Loucy (cell line): Measurements from ENCODE around the gene SPOCK2.

Experiments
- EZH2phosphoT487 ChIP-seq: fragments of 200-600 bp; IDR thresholded peaks from 2 replicates; pipeline ENCODE4 v1.6.1; 2018; ENCODE audit warnings: antibody characterized with exemption, mild to moderate bottlenecking, moderate library complexity, borderline replicate concordance
- TF ChIP-seq, protein P1 (sequence below): fragments of 200-600 bp; sonication (generic); conservative IDR thresholded peaks from 2 replicates; pipeline ENCODE4 v1.5.1; 2014; ENCODE audit warnings: mild to moderate bottlenecking, antibody characterized with exemption, low read length

DNA sequence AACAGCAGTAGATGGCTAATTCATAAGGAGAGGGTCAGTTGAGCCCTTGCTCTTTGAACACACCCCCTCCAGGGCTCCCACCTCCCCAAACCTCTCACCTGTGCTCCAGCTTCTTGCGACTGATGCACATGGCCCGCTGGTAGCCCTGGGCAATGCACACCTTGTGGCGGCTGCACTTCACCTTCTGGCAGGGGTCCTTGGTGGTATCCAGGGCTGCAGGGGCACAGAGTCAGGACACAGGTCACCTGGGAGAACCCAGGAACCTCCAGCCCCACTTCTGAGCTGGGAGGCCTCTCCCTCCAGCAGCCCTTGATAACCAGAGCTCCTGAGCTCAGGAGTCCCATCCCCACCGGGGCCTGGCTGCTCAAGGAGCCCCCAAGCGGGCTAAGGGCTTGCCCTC is 16.3 kb downstream of the SPOCK2 start:
- TF ChIP-seq, protein P1, sequence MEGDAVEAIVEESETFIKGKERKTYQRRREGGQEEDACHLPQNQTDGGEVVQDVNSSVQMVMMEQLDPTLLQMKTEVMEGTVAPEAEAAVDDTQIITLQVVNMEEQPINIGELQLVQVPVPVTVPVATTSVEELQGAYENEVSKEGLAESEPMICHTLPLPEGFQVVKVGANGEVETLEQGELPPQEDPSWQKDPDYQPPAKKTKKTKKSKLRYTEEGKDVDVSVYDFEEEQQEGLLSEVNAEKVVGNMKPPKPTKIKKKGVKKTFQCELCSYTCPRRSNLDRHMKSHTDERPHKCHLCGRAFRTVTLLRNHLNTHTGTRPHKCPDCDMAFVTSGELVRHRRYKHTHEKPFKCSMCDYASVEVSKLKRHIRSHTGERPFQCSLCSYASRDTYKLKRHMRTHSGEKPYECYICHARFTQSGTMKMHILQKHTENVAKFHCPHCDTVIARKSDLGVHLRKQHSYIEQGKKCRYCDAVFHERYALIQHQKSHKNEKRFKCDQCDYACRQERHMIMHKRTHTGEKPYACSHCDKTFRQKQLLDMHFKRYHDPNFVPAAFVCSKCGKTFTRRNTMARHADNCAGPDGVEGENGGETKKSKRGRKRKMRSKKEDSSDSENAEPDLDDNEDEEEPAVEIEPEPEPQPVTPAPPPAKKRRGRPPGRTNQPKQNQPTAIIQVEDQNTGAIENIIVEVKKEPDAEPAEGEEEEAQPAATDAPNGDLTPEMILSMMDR, result no peak
- no peak for TF ChIP-seq EZH2phosphoT487
